ENCODE data around the gene TYW5.

DNA sequence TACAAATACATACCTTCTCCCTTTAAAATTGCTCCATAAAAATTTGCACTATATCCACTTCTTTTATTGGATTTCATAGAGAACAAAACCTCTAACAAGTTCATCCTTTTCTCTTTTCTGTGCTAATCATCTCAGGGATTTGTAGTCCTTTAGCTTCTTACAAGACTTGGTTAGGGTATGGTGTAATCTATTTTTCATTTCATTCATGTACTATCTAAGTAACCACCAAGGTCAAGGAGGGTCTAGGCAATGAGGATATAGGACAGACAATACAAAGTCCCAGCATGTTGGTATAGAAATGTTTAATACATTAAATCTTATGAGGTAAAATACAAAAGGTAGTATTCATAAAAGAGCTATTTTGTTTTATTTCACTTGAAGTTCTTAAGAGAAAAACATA lies 26.7 kb downstream of the TYW5 start:
- TF ChIP-seq JUN (CRISPR knock-in tag; IDR thresholded peaks at IDR 0.05), result no peak
- TF ChIP-seq ZNF138 (CRISPR knock-in tag; IDR thresholded peaks at IDR 0.05; ENCODE audit: low read depth), result no peak
- no peak for TF ChIP-seq U2AF1 (optimal IDR thresholded peaks at IDR 0.05; ENCODE audit: low read depth, low read length)
- TF ChIP-seq, protein P1, sequence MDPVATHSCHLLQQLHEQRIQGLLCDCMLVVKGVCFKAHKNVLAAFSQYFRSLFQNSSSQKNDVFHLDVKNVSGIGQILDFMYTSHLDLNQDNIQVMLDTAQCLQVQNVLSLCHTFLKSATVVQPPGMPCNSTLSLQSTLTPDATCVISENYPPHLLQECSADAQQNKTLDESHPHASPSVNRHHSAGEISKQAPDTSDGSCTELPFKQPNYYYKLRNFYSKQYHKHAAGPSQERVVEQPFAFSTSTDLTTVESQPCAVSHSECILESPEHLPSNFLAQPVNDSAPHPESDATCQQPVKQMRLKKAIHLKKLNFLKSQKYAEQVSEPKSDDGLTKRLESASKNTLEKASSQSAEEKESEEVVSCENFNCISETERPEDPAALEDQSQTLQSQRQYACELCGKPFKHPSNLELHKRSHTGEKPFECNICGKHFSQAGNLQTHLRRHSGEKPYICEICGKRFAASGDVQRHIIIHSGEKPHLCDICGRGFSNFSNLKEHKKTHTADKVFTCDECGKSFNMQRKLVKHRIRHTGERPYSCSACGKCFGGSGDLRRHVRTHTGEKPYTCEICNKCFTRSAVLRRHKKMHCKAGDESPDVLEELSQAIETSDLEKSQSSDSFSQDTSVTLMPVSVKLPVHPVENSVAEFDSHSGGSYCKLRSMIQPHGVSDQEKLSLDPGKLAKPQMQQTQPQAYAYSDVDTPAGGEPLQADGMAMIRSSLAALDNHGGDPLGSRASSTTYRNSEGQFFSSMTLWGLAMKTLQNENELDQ (CRISPR knock-in tag; IDR thresholded peaks at IDR 0.05; ENCODE audit: borderline replicate concordance), result no peak
- TF ChIP-seq ZFP36L1 (CRISPR knock-in tag; IDR thresholded peaks at IDR 0.05), result no peak
- no peak for TF ChIP-seq BHLHE40 (IDR thresholded peaks at IDR 0.05; ENCODE audit: low read length)
- TF ChIP-seq ZNF282 (IDR thresholded peaks at IDR 0.05; ENCODE audit: partially characterized antibody), result no peak
